Measurements from ENCODE around the gene TUBB4A. TPM values are rescaled to one million over a fixed set of nuclear protein-coding genes. Genes with fewer than 3 reads are reported as not detected.

TUBB4A gene
- total RNA-seq, 1 experiment from 2014 or later = 4.4 TPM

- POLR2A ChIA-PET = no interaction called here
- Histone ChIP-seq H3K4me3 (ENCODE audit: low read depth in 2 of 2, low read length in 2 of 2) (no peak overlapping the region), H3K4me1 (ENCODE audit: control insufficient read depth, insufficient read depth, low read length) (no peaks in the 10 kb centered on the region), H3K27ac (ENCODE audit: low read length) (no peak overlapping the region), H3K36me3 (ENCODE audit: control insufficient read depth, insufficient read depth, low read length) (peaks cover 4% of the 10 kb centered on the region; the same call in 1 of the 2 replicates), H3K9me3 (ENCODE audit: control insufficient read depth, insufficient read depth, low read depth, low read length) (no peaks in the 10 kb centered on the region), H3K27me3 (ENCODE audit: control insufficient read depth, insufficient read depth, low read length) (no peaks in the 10 kb centered on the region)
- in situ Hi-C loops (cut with HindIII; ENCODE audit: low pct_unique_long_range_greater_than_20kb, low sequenced_read_pairs) (no loop called here), intact Hi-C loops (cut with micrococcal nuclease; ENCODE audit: unreplicated experiment) (no loop called here)
- TF ChIP-seq CTCF (IDR thresholded peaks at IDR 0.05) = no peak
- TF ChIP-seq TCF7L2 (IDR thresholded peaks at IDR 0.05; ENCODE audit: low read depth, low read length) = no peak
- no peak for TF ChIP-seq REST (IDR thresholded peaks at IDR 0.05; ENCODE audit: insufficient read depth in 1 of 2, low read depth in 2 of 2, low read length in 1 of 2)
- no peak for TF ChIP-seq SIN3A (IDR thresholded peaks at IDR 0.05; ENCODE audit: borderline replicate concordance, insufficient read depth, low read depth, low read length)
- TF ChIP-seq POLR2AphosphoS5 (IDR thresholded peaks at IDR 0.05; ENCODE audit: low read depth, low read length) = no peak
- BruUV-seq (replicated peaks) = no TSS peak
- ATAC-seq = no peak
- no peak for DNase-seq (ENCODE audit: low read depth, low spot score)
- CTCF ChIA-PET = no interaction called here
Observed at GRCh38 chr19:6453951-6454565, 48.1 kb downstream of the TUBB4A start.

GRCh38 chr19:6452899-6453298 is 49.2 kb downstream of the TUBB4A start:
- TF ChIP-seq POLR2AphosphoS5 (IDR thresholded peaks at IDR 0.05; ENCODE audit: low read depth, low read length) = no peak
- no peak for TF ChIP-seq SIN3A (IDR thresholded peaks at IDR 0.05; ENCODE audit: borderline replicate concordance, insufficient read depth, low read depth, low read length)
- no peak for TF ChIP-seq CTCF (IDR thresholded peaks at IDR 0.05)
- TF ChIP-seq TCF7L2 (IDR thresholded peaks at IDR 0.05; ENCODE audit: low read depth, low read length) = no peak
- TF ChIP-seq REST (IDR thresholded peaks at IDR 0.05; ENCODE audit: insufficient read depth in 1 of 2, low read depth in 2 of 2, low read length in 1 of 2) = no peak
- H3K36me3 ChIP-seq (ENCODE audit: control insufficient read depth, insufficient read depth, low read length) = no peaks in the 10 kb centered on the region
- in situ Hi-C loops (cut with HindIII; ENCODE audit: low pct_unique_long_range_greater_than_20kb, low sequenced_read_pairs) = no loop called here
- no peak overlapping the region for H3K4me3 ChIP-seq (ENCODE audit: low read depth in 2 of 2, low read length in 2 of 2)
- H3K4me1 ChIP-seq (ENCODE audit: control insufficient read depth, insufficient read depth, low read length) = no peaks in the 10 kb centered on the region
- POLR2A ChIA-PET = no interaction called here
- H3K9me3 ChIP-seq (ENCODE audit: control insufficient read depth, insufficient read depth, low read depth, low read length) = no peaks in the 10 kb centered on the region
- DNase-seq (ENCODE audit: low read depth, low spot score) = no peak
- CTCF ChIA-PET = no interaction called here
- ATAC-seq = no peak
- BruUV-seq (replicated peaks) = no TSS peak
- no peak overlapping the region for H3K27ac ChIP-seq (ENCODE audit: low read length)
- no peaks in the 10 kb centered on the region for H3K27me3 ChIP-seq (ENCODE audit: control insufficient read depth, insufficient read depth, low read length)
- intact Hi-C loops (cut with micrococcal nuclease; ENCODE audit: unreplicated experiment) = no loop called here
